GM21423 (cell line): ENCODE results near the gene NKX6-2.
"Not testable (repeated sequence)": the region's sequence is repeated elsewhere in the genome, so short reads cannot be mapped to it uniquely, and the experiment has no call there.

Experiments used
- ATAC-seq: cut with Tn5 transposase; IDR thresholded peaks from one replicate; pipeline ENCODE4 v1.9.1; 2021; ENCODE audit warnings: mild to moderate bottlenecking, moderate library complexity; ENCODE audit not compliant: unreplicated experiment

Gene NKX6-2

GRCh38 chr10:132799865-132800264, 13.9 kb upstream of the NKX6-2 start:
- no peak for ATAC-seq

DNA sequence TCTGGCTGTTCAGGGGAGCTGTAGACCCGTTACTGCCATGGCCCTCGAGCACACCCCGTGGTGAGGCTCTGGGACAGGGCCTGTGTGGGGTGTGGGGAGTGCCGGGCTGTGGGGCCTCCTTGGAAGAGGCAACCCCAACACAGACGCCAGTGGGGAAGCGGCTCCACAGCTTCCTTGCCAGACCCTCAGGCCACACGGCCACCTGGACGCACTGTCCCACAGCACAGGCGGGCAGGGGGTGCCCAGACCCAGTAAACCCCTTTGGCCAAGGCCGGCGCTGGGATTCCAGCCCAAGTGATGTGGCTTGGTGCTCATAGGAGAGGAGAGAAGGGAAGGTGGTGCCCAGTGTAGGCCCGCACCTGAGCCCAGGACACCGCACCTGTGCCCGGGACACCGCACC, 12.9 kb upstream of the NKX6-2 start:
- no peak for ATAC-seq

DNA sequence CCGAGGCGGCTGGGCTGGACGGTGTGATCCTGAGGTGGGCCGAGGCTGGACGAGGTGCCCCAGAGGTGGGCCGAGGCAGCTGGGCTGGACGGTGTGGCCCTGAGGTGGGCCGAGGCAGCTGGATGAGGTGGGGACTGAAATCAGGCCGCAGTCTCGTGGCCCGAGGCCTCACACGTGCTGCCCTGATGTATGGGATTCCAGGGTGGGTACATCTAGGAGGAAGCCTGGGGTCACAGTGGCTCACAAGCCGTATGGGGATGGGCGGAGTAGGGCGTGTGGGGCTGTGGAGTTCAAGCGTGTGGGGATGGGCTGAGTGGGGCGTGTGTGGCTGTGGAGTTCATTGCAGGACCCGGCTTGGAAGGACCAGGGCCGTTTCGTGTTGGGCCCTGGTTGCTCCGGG, 12.5 kb upstream of the NKX6-2 start:
- no peak for ATAC-seq

- not testable (repeated sequence) for ATAC-seq
Measured at GRCh38 chr10:132797986-132798385, 12.0 kb upstream of the NKX6-2 start.

DNA sequence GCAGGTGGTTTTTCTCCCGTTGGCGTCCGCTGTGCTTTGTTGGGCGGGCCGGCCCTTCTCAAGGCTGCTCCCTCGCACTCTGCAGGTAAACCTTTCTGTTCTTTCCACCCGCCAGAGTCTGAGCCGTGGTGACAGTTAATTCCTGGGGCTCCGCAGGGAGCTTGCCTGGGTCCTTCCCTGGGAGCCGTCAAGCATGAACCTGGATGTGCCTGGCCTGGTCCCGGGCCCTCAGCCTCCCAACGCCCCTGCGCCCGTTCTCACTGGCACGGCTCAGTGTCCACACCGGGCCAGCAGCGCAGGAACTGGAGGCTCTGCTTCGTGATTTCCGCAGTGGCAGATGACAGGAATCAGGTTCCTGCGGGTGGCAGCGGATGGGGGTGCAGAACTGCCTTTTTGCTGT, 10.9 kb upstream of the NKX6-2 start:
- no peak for ATAC-seq

GRCh38 chr10:132793871-132794849, 8.2 kb upstream of the NKX6-2 start:
- no peak for ATAC-seq

DNA sequence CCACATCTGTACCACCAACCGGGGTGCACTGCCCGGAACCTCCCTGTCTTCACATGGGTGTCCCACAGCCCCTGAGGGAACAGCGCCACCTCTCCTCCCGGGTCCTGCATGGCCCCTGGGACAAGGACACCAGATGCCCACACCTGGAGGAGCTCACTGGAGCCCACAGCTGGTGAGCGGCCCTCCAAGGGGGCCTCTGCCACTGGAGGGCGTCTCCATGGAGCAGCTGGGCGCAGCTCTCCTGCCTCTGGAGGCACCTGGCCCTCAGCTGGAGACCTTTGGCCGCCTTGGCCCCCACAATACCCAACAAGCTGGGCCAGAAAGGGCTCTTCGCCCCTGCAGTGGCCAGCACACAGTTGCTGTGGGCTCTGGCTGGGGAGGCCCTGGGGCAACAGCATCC, 7.3 kb upstream of the NKX6-2 start:
- ATAC-seq = no peak

- no peak for ATAC-seq
Measured at GRCh38 chr10:132792796-132793195, 6.8 kb upstream of the NKX6-2 start.

DNA sequence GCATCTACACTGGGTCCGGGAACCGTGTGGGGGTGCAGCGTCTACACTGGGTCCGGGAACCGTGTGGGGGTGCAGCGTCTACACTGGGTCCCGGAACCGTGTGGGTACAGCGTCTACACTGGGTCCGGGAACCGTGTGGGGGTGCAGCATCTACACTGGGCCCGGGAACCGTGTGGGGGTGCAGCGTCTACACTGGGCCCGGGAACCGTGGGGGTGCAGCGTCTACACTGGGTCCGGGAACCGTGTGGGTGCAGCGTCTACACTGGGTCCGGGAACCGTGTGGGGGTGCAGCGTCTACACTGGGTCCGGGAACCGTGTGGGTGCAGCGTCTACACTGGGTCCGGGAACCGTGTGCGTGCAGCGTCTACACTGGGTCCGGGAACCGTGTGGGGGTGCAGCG, 6.2 kb upstream of the NKX6-2 start:
- not testable (repeated sequence) for ATAC-seq

DNA sequence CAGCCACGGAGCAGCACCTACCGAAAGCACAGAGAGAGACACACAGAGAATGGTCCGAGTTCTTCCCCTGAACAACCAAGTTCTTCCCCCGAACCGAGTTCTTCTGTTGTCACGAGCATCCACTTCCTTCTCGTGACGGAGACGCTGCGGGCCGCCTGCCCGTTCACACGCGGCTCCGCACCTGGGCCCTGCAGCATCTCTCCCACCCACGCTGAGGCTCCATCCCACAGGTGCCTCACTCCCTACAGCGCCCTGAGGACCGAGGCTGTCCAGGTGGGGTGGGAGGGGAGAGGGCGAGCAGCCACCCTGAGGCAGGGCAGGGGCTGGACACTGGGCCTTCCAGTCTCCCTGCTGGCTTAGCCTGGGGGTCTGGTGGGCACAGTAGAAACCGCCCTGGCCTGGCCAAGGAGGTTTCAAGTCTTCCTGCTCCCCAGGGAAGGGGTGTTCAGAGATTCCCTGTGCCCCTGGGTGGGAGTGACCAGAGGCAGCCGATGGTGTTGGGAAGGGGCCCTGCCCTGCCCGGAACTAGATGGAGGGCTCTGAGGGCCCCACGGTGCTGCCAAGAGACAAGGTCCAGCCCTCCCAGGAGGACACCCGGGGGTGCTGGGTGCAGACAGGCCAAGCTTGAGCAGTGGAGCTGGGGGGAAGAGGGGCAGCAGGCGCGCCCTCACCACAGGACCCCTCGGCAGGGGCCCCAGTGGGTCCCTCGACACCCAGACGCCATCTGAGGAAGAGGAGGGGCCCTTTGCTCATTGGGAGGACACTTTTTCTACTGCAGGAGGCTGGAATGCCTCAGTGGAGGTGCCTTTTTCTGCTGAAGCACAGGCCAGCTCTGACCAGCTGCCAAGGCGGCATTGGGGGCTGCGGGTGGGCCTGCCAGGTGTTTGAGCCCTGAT, 5.2 kb upstream of the NKX6-2 start:
- ATAC-seq = no peak

GRCh38 chr10:132790470-132790869, 4.5 kb upstream of the NKX6-2 start:
- ATAC-seq = no peak

DNA sequence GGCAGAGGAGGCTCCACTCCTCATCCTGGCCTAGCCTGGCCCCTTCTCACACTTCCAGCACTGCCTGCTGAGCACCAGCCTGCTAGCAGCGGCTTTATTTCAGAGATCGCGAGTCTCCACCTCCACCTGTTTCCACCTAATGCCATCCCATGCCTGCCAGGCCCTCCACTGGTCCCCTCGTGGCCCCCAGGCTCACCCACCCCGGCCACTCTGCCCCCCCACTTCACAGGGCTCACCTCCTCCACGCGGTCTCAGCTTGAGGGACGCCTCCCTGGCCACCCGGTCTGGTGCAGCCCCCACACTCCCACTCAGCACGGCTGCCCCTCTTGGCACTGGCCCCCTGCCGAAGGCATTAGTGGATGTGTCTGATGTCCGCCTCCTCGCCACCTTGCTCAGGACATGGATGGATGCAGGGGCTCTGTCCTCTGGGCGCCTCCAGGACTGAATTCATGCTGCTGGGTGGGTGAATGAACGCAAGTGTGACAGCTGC, 3.8 kb upstream of the NKX6-2 start:
- no peak for ATAC-seq

GRCh38 chr10:132788831-132789219, 2.9 kb upstream of the NKX6-2 start:
- ATAC-seq = no peak

- ATAC-seq = no peak
Measured at GRCh38 chr10:132788180-132788830, 2.4 kb upstream of the NKX6-2 start.

- no peak for ATAC-seq
Measured at GRCh38 chr10:132787495-132788179, 1.7 kb upstream of the NKX6-2 start.

DNA sequence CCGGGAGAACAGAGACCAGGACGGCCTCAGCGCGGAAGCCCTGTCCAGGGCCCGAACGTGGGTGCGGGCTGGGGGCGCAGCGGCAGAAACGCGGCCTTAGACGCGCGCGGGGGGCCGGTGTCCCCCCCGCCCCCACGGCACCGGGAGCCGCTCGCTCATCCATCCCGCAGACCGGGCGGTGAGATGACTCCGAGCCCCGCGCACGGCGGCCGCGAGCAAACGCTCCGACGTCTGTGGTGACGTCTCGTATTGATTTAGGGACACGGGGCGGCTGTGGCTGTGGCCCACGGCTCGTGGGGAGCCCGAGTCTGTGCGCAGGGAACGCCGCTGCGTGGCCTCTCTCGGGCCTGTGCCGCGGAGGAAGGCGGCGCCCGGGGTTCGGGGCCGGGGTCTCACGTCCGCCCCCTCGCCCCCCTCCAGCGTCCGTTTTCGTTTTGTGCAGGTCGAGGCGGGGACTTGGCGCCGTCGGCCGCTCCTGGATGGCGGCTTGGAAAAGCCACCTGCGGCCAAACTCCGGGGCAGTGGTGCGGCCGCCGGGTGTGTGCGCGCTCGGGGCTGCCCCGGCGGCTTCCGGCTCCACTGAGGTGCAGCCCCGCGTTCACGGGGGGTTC, 1.0 kb upstream of the NKX6-2 start:
- ATAC-seq = no peak

DNA sequence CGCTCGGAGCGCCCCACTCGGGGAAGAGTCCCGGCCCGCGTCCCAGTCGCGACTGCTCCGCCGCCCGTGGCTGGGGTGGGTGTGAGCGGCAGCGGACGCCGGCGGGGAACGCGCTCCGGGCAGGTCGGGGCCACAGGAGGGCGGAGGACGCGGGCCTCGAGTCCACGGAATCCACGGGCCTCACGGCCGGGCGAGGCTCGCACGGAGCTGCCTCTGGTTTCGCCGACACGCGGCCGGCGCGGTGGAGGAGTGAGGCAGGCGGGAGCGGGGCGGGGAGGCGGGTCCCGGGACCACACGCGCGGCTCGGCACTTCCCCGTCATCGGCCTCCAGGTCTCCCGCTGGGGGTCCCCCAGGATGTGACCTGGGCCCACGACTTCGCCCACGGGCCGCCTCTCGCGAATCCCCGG, 533 bp upstream of the NKX6-2 start:
- no peak for ATAC-seq

DNA sequence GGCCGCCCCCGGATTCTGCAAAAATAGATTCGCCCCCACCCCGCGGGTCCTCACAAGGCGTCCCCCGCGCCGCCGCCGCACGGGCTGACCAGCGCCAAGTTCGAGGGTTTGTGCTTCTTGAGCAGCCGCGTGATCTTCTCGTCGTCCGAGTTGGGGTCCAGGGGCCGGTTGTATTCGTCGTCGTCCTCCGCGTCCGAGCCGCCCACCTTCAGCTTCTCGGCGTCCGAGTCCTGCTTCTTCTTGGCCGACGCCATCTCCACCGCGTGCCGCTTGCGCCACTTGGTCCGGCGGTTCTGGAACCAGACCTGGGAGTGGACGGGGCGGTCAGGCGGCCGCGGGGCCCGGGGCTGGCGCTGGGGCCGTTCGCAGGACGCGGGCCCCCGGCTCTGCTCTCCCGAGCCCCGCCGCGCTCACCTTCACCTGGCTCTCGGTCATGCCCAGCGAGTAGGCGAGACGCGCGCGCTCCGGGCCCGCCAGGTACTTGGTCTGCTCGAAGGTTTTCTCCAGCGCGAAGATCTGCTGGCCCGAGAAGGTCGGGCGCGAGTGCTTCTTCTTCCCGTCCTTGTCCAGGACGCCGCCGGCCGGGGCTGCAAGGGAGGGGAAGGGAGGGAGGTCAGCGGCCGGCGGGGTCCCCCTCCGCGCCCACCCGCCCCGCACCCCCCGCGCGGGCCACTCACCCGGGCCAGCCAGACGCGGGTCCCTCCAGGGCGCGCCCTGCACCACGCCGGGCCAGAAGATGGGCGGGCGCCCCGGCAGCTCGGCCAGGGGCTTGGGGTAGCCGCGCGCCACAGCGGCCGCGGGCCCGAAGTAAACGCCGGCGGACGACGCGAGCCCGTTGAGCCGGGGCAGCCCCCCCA, 853 bp downstream of the NKX6-2 start:
- ATAC-seq = no peak
